HL-60 (cell line): ENCODE results near the gene NCR1.
"Not testable (repeated sequence)": the region's sequence is repeated elsewhere in the genome, so short reads cannot be mapped to it uniquely, and the experiment has no call there.

Experiments used
- DNase-seq, 2 experiments: peaks; one replicate each; pipeline ENCODE4 v3.0.0-alpha.2; 2010 to 2020; ENCODE audit warnings: low read depth in 1 of 2, low spot score in 1 of 2
- H3K27ac ChIP-seq: fragments of 250-450 bp; sonication (Bioruptor Pico); replicated peaks from 2 replicates; pipeline ENCODE4 v1.5.1; 2020; ENCODE audit warnings: mild to moderate bottlenecking, moderate library complexity
- H3K27me3 ChIP-seq: fragments of 250-450 bp; sonication (Bioruptor Pico); 2 replicates; pipeline ENCODE4 v1.5.1; 2021; ENCODE audit warnings: mild to moderate bottlenecking, moderate library complexity; ENCODE audit not compliant: insufficient read depth, poor library complexity, severe bottlenecking
- H3K4me3 ChIP-seq: replicated peaks from 2 replicates; pipeline ENCODE4 v1.5.1; 2011; ENCODE audit warnings: mild to moderate bottlenecking, control low read depth, low read length; ENCODE audit not compliant: insufficient read depth
- GABPA ChIP-seq: IDR thresholded peaks from 2 replicates; pipeline ENCODE4 v1.6.1; 2012; ENCODE audit warnings: low read depth
- POLR2AphosphoS5 ChIP-seq: IDR thresholded peaks from 2 replicates; pipeline ENCODE4 v1.6.1; 2012; ENCODE audit warnings: low read depth
- REST ChIP-seq: IDR thresholded peaks from 2 replicates; pipeline ENCODE4 v1.6.1; 2012; ENCODE audit warnings: low read depth; ENCODE audit not compliant: insufficient replicate concordance
- SPI1 ChIP-seq: IDR thresholded peaks from 2 replicates; pipeline ENCODE4 v1.6.1; 2012; ENCODE audit warnings: low read depth, mild to moderate bottlenecking, borderline replicate concordance
- TF ChIP-seq, protein P1 (sequence below): IDR thresholded peaks from one replicate; pipeline ENCODE4 v1.5.1; 2011; ENCODE audit warnings: low read length, control low read depth, inconsistent platforms; ENCODE audit not compliant: insufficient read depth

Gene NCR1

GRCh38 chr19:54899646-54900045 lies 6.3 kb upstream of the NCR1 start:
- H3K27ac ChIP-seq: not testable (repeated sequence)

GRCh38 chr19:54901153-54901552 lies 4.8 kb upstream of the NCR1 start:
- H3K27me3 ChIP-seq, H3K4me3 ChIP-seq: not testable (repeated sequence)
- peak; percentile 85 to 96 for DNase-seq

More at GRCh38 chr19:54899646-54900045, 6.3 kb upstream of the NCR1 start:
- not testable (repeated sequence) for DNase-seq, H3K27me3 ChIP-seq, H3K4me3 ChIP-seq

GRCh38 chr19:54902061-54902460 lies 3.9 kb upstream of the NCR1 start:
- TF ChIP-seq SPI1 (no peak), REST (no peak), POLR2AphosphoS5 (no peak)
- H3K27ac ChIP-seq: no peak overlapping the region

More at GRCh38 chr19:54901153-54901552, 4.8 kb upstream of the NCR1 start:
- H3K27ac ChIP-seq: not testable (repeated sequence)

GRCh38 chr19:54903303-54903702 lies 2.6 kb upstream of the NCR1 start:
- H3K27ac ChIP-seq: no peak overlapping the region
- TF ChIP-seq POLR2AphosphoS5 (no peak), GABPA (no peak), REST (no peak), SPI1 (no peak)
- TF ChIP-seq, protein P1, sequence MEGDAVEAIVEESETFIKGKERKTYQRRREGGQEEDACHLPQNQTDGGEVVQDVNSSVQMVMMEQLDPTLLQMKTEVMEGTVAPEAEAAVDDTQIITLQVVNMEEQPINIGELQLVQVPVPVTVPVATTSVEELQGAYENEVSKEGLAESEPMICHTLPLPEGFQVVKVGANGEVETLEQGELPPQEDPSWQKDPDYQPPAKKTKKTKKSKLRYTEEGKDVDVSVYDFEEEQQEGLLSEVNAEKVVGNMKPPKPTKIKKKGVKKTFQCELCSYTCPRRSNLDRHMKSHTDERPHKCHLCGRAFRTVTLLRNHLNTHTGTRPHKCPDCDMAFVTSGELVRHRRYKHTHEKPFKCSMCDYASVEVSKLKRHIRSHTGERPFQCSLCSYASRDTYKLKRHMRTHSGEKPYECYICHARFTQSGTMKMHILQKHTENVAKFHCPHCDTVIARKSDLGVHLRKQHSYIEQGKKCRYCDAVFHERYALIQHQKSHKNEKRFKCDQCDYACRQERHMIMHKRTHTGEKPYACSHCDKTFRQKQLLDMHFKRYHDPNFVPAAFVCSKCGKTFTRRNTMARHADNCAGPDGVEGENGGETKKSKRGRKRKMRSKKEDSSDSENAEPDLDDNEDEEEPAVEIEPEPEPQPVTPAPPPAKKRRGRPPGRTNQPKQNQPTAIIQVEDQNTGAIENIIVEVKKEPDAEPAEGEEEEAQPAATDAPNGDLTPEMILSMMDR: no peak
- no peak overlapping the region for H3K4me3 ChIP-seq
- DNase-seq: no peak
- no peaks in the 10 kb centered on the region for H3K27me3 ChIP-seq

More at GRCh38 chr19:54902061-54902460, 3.9 kb upstream of the NCR1 start:
- Histone ChIP-seq H3K4me3 (no peak overlapping the region), H3K27me3 (no peaks in the 10 kb centered on the region)
- no peak for DNase-seq

DNA sequence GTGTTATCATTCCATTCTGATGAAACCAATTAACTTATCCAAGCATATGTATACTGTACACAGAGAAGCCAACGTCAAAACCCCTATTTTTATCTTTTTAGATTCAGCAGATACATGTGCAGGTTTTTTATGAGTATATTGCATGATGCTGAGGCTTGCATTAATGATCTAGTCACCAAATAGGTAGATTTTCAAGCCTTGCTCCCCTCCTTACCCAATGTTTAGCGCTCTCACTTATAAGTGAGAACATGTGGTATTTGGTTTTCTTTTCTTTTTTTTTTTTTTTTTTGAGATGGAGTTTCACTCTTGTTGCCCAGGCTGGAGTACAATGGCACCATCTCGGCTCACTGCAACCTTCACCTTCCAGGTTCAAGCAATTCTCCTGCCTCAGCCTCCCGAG lies 1.7 kb upstream of the NCR1 start:
- DNase-seq, H3K27ac ChIP-seq, H3K27me3 ChIP-seq, H3K4me3 ChIP-seq: not testable (repeated sequence)

GRCh38 chr19:54905421-54905802 lies 536 bp upstream of the NCR1 start:
- no peak for DNase-seq
- H3K4me3 ChIP-seq: no peak overlapping the region

More at GRCh38 chr19:54905421-54905802, 536 bp upstream of the NCR1 start:
- no peaks in the 10 kb centered on the region for H3K27me3 ChIP-seq
- no peak overlapping the region for H3K27ac ChIP-seq
- TF ChIP-seq SPI1: no peak
- no peak for TF ChIP-seq GABPA
- TF ChIP-seq REST: no peak
- TF ChIP-seq, protein P1: no peak
- TF ChIP-seq POLR2AphosphoS5: no peak
